CD14-positive monocyte (primary cell): ENCODE measurements around the gene DDC. TPM values are rescaled to one million over a fixed set of nuclear protein-coding genes. Genes with fewer than 3 reads are reported as not detected.

Source experiments
- DNase-seq, 3 donors: peaks; one replicate each; pipeline ENCODE4 v3.0.0-alpha.2; 2011 to 2022
- H2AFZ ChIP-seq: 2 replicates; pipeline ENCODE4 v1.6.0; 2012; ENCODE audit warnings: mild to moderate bottlenecking, low read depth, low read length, inconsistent platforms; ENCODE audit not compliant: insufficient read depth, poor library complexity, severe bottlenecking
- H3K27ac ChIP-seq, 2 donors: 1 replicate in 1 of 2; 2 replicates in 1 of 2; pipeline ENCODE4 v1.5.1; 2012 to 2013; ENCODE audit warnings: low read length in 2 of 2, control low read depth in 1 of 2, inconsistent platforms in 1 of 2, low read depth in 1 of 2, mild to moderate bottlenecking in 1 of 2
- H3K27me3 ChIP-seq, 2 donors: one replicate each; pipeline versions ENCODE4 v1.6.0 to v1.6.1; 2011 to 2013; ENCODE audit warnings: low read length in 2 of 2; ENCODE audit not compliant: control insufficient read depth in 2 of 2, insufficient read depth in 2 of 2
- H3K36me3 ChIP-seq, 2 donors: replicated peaks in 1 of 2; 1 replicate in 1 of 2; 2 replicates in 1 of 2; pipeline versions ENCODE4 v1.5.1 to v1.6.1; 2012 to 2013; ENCODE audit warnings: low read length in 2 of 2, control low read depth in 1 of 2, inconsistent platforms in 1 of 2, mild to moderate bottlenecking in 1 of 2; ENCODE audit not compliant: insufficient read depth in 2 of 2, control insufficient read depth in 1 of 2
- H3K4me1 ChIP-seq, 2 donors: 1 replicate in 1 of 2; 2 replicates in 1 of 2; pipeline versions ENCODE4 v1.5.1 to v1.6.1; 2012 to 2013; ENCODE audit warnings: low read length in 2 of 2, control low read depth in 1 of 2, inconsistent platforms in 1 of 2, mild to moderate bottlenecking in 1 of 2, moderate library complexity in 1 of 2; ENCODE audit not compliant: insufficient read depth in 2 of 2, control insufficient read depth in 1 of 2
- H3K4me2 ChIP-seq: replicated peaks from 2 replicates; pipeline ENCODE3; 2012; ENCODE audit warnings: low read length, moderate library complexity, mild to moderate bottlenecking; ENCODE audit not compliant: poor library complexity, severe bottlenecking; ENCODE audit errors: extremely low read depth
- H3K4me3 ChIP-seq, 3 experiments: fragments of 200-600 bp in 1 of 3; sonication (generic) in 1 of 3; replicated peaks in 1 of 3; 1 replicate in 2 of 3; 2 replicates in 1 of 3; pipeline ENCODE4 v1.5.1; 2011 to 2013; ENCODE audit warnings: low read length in 3 of 3, mild to moderate bottlenecking in 3 of 3, control low read depth in 2 of 3, low read depth in 2 of 3, inconsistent platforms in 1 of 3, moderate library complexity in 1 of 3
- H3K79me2 ChIP-seq: 2 replicates; pipeline ENCODE4 v1.6.0; 2012; ENCODE audit warnings: mild to moderate bottlenecking, control low read depth, inconsistent platforms, low read length, moderate library complexity; ENCODE audit not compliant: insufficient read depth
- H3K9ac ChIP-seq: 2 replicates; pipeline ENCODE4 v1.6.0; 2017; ENCODE audit warnings: low read length, mild to moderate bottlenecking; ENCODE audit not compliant: insufficient read depth, poor library complexity, severe bottlenecking
- H3K9me3 ChIP-seq, 2 donors: replicated peaks in 1 of 2; 1 replicate in 1 of 2; 2 replicates in 1 of 2; pipeline versions ENCODE4 v1.5.1 to v1.6.1; 2012 to 2013; ENCODE audit warnings: low read length in 2 of 2, control low read depth in 1 of 2; ENCODE audit not compliant: control insufficient read depth in 1 of 2, insufficient read depth in 1 of 2
- H4K20me1 ChIP-seq: 2 replicates; pipeline ENCODE4 v1.6.0; 2012; ENCODE audit warnings: mild to moderate bottlenecking, low read length, control low read depth, moderate library complexity; ENCODE audit not compliant: insufficient read depth
- H3K27ac Mint-ChIP-seq, 7 donors: one replicate each; pipeline ENCODE4 v1.8.0; 2020; ENCODE audit warnings: mild to moderate bottlenecking in 7 of 7, mixed read lengths in 7 of 7, moderate library complexity in 6 of 7, inconsistent platforms in 2 of 7
- H3K27me3 Mint-ChIP-seq, 3 donors: one replicate each; pipeline ENCODE4 v1.8.0; 2021 to 2022; ENCODE audit warnings: low read depth in 3 of 3, mild to moderate bottlenecking in 3 of 3, mixed read lengths in 3 of 3, moderate library complexity in 3 of 3, inconsistent platforms in 1 of 3
- H3K36me3 Mint-ChIP-seq, 2 donors: one replicate each; pipeline ENCODE4 v1.8.0; 2020; ENCODE audit warnings: mixed read lengths in 2 of 2, inconsistent platforms in 1 of 2, mild to moderate bottlenecking in 1 of 2
- H3K4me1 Mint-ChIP-seq: one replicate; pipeline ENCODE4 v1.8.0; 2020; ENCODE audit warnings: mild to moderate bottlenecking, mixed read lengths
- H3K4me3 Mint-ChIP-seq, 2 donors: one replicate each; pipeline ENCODE4 v1.8.0; 2020; ENCODE audit warnings: mild to moderate bottlenecking in 2 of 2, mixed read lengths in 2 of 2, moderate library complexity in 1 of 2
- H3K9me3 Mint-ChIP-seq, 7 donors: one replicate each; pipeline ENCODE4 v1.8.0; 2020 to 2022; ENCODE audit warnings: mixed read lengths in 7 of 7, mild to moderate bottlenecking in 6 of 7, moderate library complexity in 6 of 7, inconsistent platforms in 2 of 7
- CTCF ChIP-seq: fragments of 200-600 bp; IDR thresholded peaks from one replicate; pipeline ENCODE4 v1.8.0; 2022; ENCODE audit warnings: antibody characterized with exemption, mild to moderate bottlenecking
- WGBS: methylation state at CpG from one replicate; pipeline ENCODE4 v1.1.5; 2013; ENCODE audit warnings: missing lambda C conversion rate; ENCODE audit not compliant: insufficient coverage; 5-methylcytosine and 5-hydroxymethylcytosine counted together
- intact Hi-C, 2 donors: fragments of 100-400 bp; cut with micrococcal nuclease; formaldehyde crosslinking; loops; one replicate each; pipeline versions ENCODE4 v1.15.0 to v1.15.1; 2023
- polyA plus RNA-seq, 3 donors: library from polyadenylated mRNA; depleted of rRNA in 1 of 3; unstranded in 2 of 3; stranded (reverse) in 1 of 3; fragments of 300-500 nt in 2 of 3; fragments of >200 nt in 1 of 3; fragmentation: Illumina TruSeq in 2 of 3; gene quantifications; 1 replicate in 2 of 3; 2 replicates in 1 of 3; pipeline ENCODE4 v1.2.3, GENCODE V29; 2012 to 2021

Gene DDC
- polyA plus RNA-seq, 3 donors = not detected

GRCh38 chr7:50509459-50509858 is 55.7 kb downstream of the DDC start:
- TF ChIP-seq CTCF = no peak
- Histone ChIP-seq H4K20me1 (no peaks in the 10 kb centered on the region), H3K27ac (no peak overlapping the region), H3K9ac (no peak overlapping the region), H3K4me1 (no peaks in the 10 kb centered on the region), H3K27me3 (no peaks in the 10 kb centered on the region), H3K79me2 (no peaks in the 10 kb centered on the region), H3K4me3 (no peak overlapping the region), H2AFZ (no peak overlapping the region), H3K4me2 (no peak overlapping the region), H3K9me3 (no peaks in the 10 kb centered on the region), H3K36me3 (no peaks in the 10 kb centered on the region)
- Mint-ChIP-seq H3K27ac (peak overlapping the region in 1 of 7 donors; percentile 34), H3K36me3 (no peaks in the 10 kb centered on the region), H3K4me1 (no peaks in the 10 kb centered on the region), H3K27me3 (peaks cover 0 to 6% (median 5%) of the 10 kb centered on the region in 3 donors), H3K4me3 (no peak overlapping the region), H3K9me3 (peaks cover 0 to 6% (median 2%) of the 10 kb centered on the region in 7 donors)
- 100% methylated on average over 1 of the region's 2 CpGs for WGBS
- no peak for DNase-seq
- intact Hi-C loops = no loop called here

- Mint-ChIP-seq H3K36me3 (no peaks in the 10 kb centered on the region), H3K27me3 (peaks cover 0 to 4% (median 2%) of the 10 kb centered on the region in 3 donors), H3K27ac (no peak overlapping the region), H3K9me3 (peaks cover 0 to 2% (median 1%) of the 10 kb centered on the region in 7 donors), H3K4me3 (no peak overlapping the region), H3K4me1 (no peaks in the 10 kb centered on the region)
- Histone ChIP-seq H4K20me1 (no peaks in the 10 kb centered on the region), H3K27me3 (no peaks in the 10 kb centered on the region), H3K9ac (no peak overlapping the region), H3K9me3 (no peaks in the 10 kb centered on the region), H3K4me3 (no peak overlapping the region), H3K79me2 (no peaks in the 10 kb centered on the region), H3K4me2 (no peak overlapping the region), H3K4me1 (no peaks in the 10 kb centered on the region), H3K27ac (no peak overlapping the region), H3K36me3 (no peaks in the 10 kb centered on the region), H2AFZ (no peak overlapping the region)
- intact Hi-C loops = no loop called here
- 69% methylated on average over 5 of the region's 5 CpGs for WGBS
- DNase-seq = no peak
- TF ChIP-seq CTCF = no peak
Measured at GRCh38 chr7:50508471-50508943, 56.7 kb downstream of the DDC start.
